ENCODE measurements around the gene GSTO2. TPM values are rescaled to one million over a fixed set of nuclear protein-coding genes. Genes with fewer than 3 reads are reported as not detected.

GSTO2 gene
- total and polyA plus RNA-seq, 10 of the 15 experiments (the other 5 are each of a cell fraction or from before 2014, with no cell fraction given) = 0.16 to 0.86 (median 0.46) TPM

DNA sequence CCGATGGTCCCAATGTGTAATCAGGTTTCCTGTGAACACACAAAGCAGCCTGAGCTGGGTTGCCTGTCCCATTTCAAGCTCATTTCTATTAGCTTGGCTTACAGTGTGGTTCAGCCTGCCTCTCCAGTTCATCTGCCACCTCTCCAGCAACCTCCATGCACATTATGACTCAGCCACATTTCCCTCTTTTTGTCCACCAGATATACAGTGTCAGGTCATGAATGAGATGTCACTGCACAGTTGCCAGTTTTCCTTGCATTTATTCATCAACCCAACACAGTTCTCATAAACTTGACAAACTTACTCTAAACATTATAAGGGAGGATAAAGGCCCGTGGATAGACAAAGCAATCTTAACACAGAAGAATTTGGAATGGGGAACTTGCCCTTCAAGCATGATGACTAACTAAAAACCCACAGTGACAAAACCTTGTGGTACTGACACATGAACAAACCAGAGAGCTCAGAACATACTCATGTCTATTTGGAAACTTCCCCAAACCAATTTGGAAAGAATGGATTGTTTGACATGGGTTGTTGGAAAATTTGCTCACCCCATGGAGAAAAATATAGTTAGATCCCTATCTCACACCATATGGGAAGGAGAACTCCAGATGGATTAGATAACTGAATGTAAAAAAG lies 82.2 kb downstream of the GSTO2 start (continued):
- no peak for TF ChIP-seq ZBTB33 (IDR thresholded peaks at IDR 0.05)
- TF ChIP-seq PKNOX1 (IDR thresholded peaks at IDR 0.05) = no peak
- no peak for TF ChIP-seq RB1 (IDR thresholded peaks at IDR 0.05; ENCODE audit: borderline replicate concordance)
- TF ChIP-seq BMI1 (IDR thresholded peaks at IDR 0.05; ENCODE audit: borderline replicate concordance) = no peak
- TF ChIP-seq JUNB (IDR thresholded peaks at IDR 0.05) = peak; percentile 32
- no peak for TF ChIP-seq BHLHE40 (IDR thresholded peaks at IDR 0.05; ENCODE audit: borderline replicate concordance in 1 of 2, low read depth in 2 of 2, low read length in 1 of 2)
- TF ChIP-seq, protein P1, sequence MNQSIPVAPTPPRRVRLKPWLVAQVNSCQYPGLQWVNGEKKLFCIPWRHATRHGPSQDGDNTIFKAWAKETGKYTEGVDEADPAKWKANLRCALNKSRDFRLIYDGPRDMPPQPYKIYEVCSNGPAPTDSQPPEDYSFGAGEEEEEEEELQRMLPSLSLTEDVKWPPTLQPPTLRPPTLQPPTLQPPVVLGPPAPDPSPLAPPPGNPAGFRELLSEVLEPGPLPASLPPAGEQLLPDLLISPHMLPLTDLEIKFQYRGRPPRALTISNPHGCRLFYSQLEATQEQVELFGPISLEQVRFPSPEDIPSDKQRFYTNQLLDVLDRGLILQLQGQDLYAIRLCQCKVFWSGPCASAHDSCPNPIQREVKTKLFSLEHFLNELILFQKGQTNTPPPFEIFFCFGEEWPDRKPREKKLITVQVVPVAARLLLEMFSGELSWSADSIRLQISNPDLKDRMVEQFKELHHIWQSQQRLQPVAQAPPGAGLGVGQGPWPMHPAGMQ (IDR thresholded peaks at IDR 0.05; ENCODE audit: borderline replicate concordance) = no peak
- no peak for TF ChIP-seq BCLAF1 (IDR thresholded peaks at IDR 0.05)
- no peak for TF ChIP-seq USF1 (IDR thresholded peaks at IDR 0.05; ENCODE audit: borderline replicate concordance, extremely low read length, insufficient read depth, low read depth, low read length)
- TF ChIP-seq REST (IDR thresholded peaks at IDR 0.05; ENCODE audit: low read depth, low read length) = no peak
- TF ChIP-seq FOXM1 (IDR thresholded peaks at IDR 0.05; ENCODE audit: low read depth, low read length) = no peak

All from GM12878 (cell line).